GM12801 (cell line): ENCODE data around the gene DAAM2.

ENCODE experiments used
- CTCF ChIP-seq: IDR thresholded peaks from one replicate; pipeline ENCODE4 v1.5.1; 2011; ENCODE audit warnings: control low read depth; ENCODE audit not compliant: insufficient read length; ENCODE audit errors: extremely low read depth

DAAM2 gene

DNA sequence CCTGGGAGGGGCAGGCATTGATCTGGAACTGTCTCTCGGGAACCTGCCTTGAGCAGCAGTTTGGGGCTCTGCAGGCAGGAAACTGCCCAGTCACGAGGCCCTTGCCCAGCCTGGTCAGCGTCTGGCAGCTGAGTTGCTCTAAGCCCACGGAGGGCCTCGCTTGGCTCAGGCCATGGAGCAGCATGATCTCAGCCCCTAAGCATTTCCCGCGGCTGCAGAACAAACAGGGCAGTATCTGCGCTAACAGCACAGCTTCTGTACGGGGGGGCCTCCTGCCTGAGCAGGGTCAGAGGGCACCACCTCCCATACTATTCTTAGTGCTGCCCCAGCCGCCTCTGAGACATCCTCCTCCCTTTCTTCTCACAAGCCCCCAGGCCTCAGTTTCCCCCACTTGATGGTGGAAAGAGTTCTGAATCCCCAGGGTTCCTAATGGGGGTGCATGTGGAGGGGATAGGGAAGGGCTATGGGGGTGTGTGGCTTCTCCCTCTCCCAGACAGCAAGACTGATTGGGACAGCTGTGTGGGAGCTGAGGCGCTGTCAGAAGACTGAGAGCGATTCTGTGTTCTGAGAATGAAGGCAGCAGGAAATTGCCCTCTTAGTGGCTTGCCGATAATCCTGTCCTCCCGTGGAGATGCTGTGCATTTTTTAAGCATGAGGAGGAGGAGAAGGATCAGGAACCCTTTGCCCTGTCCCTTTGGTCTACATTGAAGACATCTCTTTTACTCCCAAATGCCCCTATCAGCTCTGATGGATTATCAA, 95.7 kb downstream of the DAAM2 start:
- no peak for TF ChIP-seq CTCF

GRCh38 chr6:39889229-39889628, 97.1 kb downstream of the DAAM2 start:
- TF ChIP-seq CTCF = no peak

DNA sequence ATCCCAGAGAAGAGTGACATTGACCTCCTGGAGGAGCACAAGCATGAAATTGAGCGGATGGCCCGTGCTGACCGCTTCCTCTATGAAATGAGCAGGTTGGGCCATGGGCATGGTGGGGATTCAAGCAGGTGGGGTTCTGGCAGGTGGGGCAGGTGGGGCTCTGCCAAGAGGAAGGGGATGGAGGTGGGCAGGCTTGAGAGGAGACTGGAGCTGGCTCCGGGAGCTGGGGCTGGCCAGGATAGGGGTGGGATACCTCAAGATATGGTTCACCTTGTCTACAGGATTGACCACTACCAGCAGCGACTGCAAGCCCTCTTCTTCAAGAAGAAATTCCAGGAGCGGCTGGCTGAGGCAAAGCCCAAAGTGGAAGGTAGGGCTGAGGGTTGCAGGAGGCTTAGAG, 99.2 kb downstream of the DAAM2 start:
- TF ChIP-seq CTCF = no peak

- no peak for TF ChIP-seq CTCF
These were observed 99.8 kb downstream of the DAAM2 start for GRCh38 chr6:39891976-39892375.

DNA sequence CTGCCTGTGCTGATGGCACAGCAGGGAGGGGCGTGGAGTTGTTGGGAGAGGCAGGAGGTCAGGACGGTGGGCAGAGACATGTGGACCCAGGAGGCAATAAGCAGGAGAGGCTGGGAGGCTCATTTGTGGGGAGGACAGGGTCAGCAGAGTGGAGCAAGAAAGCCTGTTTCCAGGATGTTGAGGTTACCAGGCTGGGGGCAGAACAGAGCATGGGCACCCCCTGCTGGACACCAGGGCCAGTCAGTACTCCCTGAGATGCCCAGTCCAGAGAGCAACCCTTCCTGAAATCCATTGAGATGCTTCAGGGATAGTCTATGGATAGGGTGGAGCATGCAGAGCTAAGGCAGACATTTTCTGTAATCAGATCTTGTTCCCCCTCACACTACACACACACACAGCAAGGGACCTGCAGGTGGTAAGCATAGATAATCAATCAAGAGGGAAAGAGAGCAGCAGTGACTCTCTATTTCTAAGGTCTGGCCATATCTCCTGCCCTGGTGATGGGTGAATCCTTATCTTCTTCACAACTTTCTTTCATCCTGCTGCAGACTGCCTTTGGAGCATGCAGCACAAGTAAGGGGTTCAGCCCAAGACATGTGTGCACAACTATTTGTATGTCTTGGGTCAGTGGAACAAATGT, 100.4 kb downstream of the DAAM2 start:
- TF ChIP-seq CTCF = no peak

DNA sequence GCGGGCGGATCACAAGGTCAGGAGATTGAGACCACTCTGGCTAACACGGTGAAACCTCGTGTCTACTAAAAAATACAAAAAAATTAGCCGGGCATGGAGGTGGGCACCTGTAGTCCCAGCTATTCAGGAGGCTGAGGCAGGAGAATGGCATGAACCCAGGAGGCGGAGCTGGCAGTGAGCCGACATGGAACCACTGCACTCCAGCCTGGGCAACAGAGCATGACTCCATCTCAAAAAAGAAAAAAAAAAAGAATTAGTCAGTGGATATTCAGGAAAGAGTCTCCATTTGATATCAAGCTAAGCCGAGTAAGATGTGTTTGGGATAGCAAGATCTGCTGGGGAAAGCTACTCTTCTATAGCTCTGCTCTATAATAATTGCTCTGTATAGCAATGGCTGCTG, 101.1 kb downstream of the DAAM2 start:
- TF ChIP-seq CTCF = no peak

DNA sequence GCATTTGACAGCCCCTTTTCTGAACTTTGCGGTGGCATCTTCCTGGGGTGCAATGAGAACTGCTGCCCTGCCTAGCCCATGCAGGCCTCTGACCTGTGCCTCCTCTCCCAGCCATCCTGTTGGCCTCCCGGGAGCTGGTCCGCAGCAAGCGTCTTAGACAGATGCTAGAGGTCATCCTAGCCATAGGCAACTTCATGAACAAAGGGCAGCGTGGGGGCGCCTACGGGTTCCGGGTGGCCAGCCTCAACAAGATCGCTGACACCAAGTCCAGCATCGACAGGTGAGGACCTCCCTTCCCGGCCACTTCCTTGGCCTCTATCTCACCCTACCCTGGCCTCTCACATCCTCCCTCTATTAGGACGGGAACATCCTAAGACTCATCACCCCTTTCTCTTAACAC, 104.5 kb downstream of the DAAM2 start:
- TF ChIP-seq CTCF = no peak
